K562 (cell line): ENCODE results near the gene ENDOD1. TPM values are rescaled to one million over a fixed set of nuclear protein-coding genes. Genes with fewer than 3 reads are reported as not detected.

Experiments used
- BRD4 ChIP-seq: fragments of 200-600 bp; sonication (generic); IDR thresholded peaks from 2 replicates; pipeline ENCODE4 v1.6.1; 2017; ENCODE audit warnings: inconsistent platforms
- CREBBP ChIP-seq: IDR thresholded peaks from one replicate; pipeline ENCODE4 v1.6.1; 2012; ENCODE audit warnings: low read depth, mild to moderate bottlenecking, control low read depth, inconsistent platforms, low read length
- CXXC5 ChIP-seq: fragments of 250-450 bp; sonication (Bioruptor Pico); IDR thresholded peaks from 2 replicates; pipeline ENCODE4 v1.8.0; 2022; ENCODE audit warnings: inconsistent platforms, mild to moderate bottlenecking, moderate library complexity
- FOXA3 ChIP-seq, 2 experiments: fragments of 450-650 bp in 1 of 2; sonication (generic) in 1 of 2; formaldehyde crosslinking; IDR thresholded peaks in 1 of 2; conservative IDR thresholded peaks in 1 of 2; 2 replicates each; pipeline versions ENCODE4 v1.4.0 to v1.8.0; 2020 to 2022; ENCODE audit warnings: mild to moderate bottlenecking in 2 of 2, missing genetic modification reagents in 1 of 2
- FUS ChIP-seq: fragments of 200-400 bp; formaldehyde crosslinking; optimal IDR thresholded peaks from 2 replicates; pipeline ENCODE3; 2017; ENCODE audit warnings: low read depth, low read length
- L3MBTL2 ChIP-seq: fragments of 450-650 bp; IDR thresholded peaks from 2 replicates; pipeline ENCODE4 v1.6.1; 2016; ENCODE audit warnings: mild to moderate bottlenecking, moderate library complexity
- MAZ ChIP-seq, 2 experiments: fragments of 450-650 bp in 1 of 2; sonication (generic) in 1 of 2; formaldehyde crosslinking; IDR thresholded peaks in 1 of 2; conservative IDR thresholded peaks in 1 of 2; 2 replicates each; pipeline versions ENCODE4 v1.4.0 to v1.5.0; 2020; ENCODE audit warnings: mild to moderate bottlenecking in 1 of 2, missing genetic modification reagents in 1 of 2
- POLR2AphosphoS5 ChIP-seq: IDR thresholded peaks from 2 replicates; pipeline ENCODE4 v1.6.1; 2011; ENCODE audit warnings: mild to moderate bottlenecking, low read depth, low read length, moderate library complexity; ENCODE audit not compliant: control insufficient read depth, insufficient read depth
- SAFB2 ChIP-seq: fragments of 200-400 bp; formaldehyde crosslinking; IDR thresholded peaks from 2 replicates; pipeline ENCODE4 v1.6.1; 2018; ENCODE audit warnings: borderline replicate concordance, low read length, low read depth, moderate library complexity; ENCODE audit not compliant: severe bottlenecking
- TAF9B ChIP-seq: fragments of 450-650 bp; IDR thresholded peaks from 2 replicates; pipeline ENCODE4 v1.6.1; 2018; ENCODE audit warnings: mild to moderate bottlenecking; ENCODE audit not compliant: partially characterized antibody
- YY1 ChIP-seq, 3 experiments: IDR thresholded peaks; 2 replicates each; pipeline ENCODE4 v1.6.1; 2011; ENCODE audit warnings: low read length in 2 of 3, mild to moderate bottlenecking in 2 of 3, moderate library complexity in 2 of 3, borderline replicate concordance in 1 of 3, control low read depth in 1 of 3, low read depth in 1 of 3; ENCODE audit not compliant: insufficient read depth in 3 of 3, insufficient replicate concordance in 2 of 3, control insufficient read depth in 1 of 3, insufficient read length in 1 of 3; ENCODE audit errors: extremely low read depth in 1 of 3
- ZKSCAN3 ChIP-seq: fragments of 250-450 bp; sonication (Bioruptor Pico); IDR thresholded peaks from 2 replicates; pipeline ENCODE4 v1.4.0; 2020
- polyA plus RNA-seq, 8 experiments: library from polyadenylated mRNA; depleted of rRNA in 4 of 8; stranded (reverse) in 5 of 8; unstranded in 3 of 8; fragments of >200 nt; fragmentation: Nextera tagmentation in 2 of 8; fragmentation: Illumina TruSeq in 1 of 8; extraction: Ambion mirVana in 2 of 8; extraction: Trizol in 1 of 8; gene quantifications; 2 replicates each; pipeline versions ENCODE4 v1.2.1 to v1.2.3, GENCODE V29; 2011 to 2014; ENCODE audit warnings: inconsistent platforms in 1 of 8, missing spikeins in 1 of 8
- total RNA-seq, 7 experiments: library from RNA; depleted of rRNA in 6 of 7; stranded (reverse); fragments of >200 nt in 6 of 7; fragmentation: Illumina TruSeq in 2 of 7; extraction: Trizol in 2 of 7; gene quantifications; 2 replicates each; pipeline versions ENCODE4 v1.2.1 to v1.2.3, GENCODE V29; 2011 to 2021; ENCODE audit warnings: low replicate concordance in 1 of 7
- TF ChIP-seq, protein P1 (sequence below): sonication (generic); formaldehyde crosslinking; IDR thresholded peaks from 2 replicates; pipeline ENCODE4 v1.8.0; 2022; ENCODE audit warnings: mild to moderate bottlenecking, missing genetic modification reagents
- TF ChIP-seq, protein P2 (sequence below): fragments of 450-650 bp; IDR thresholded peaks from 2 replicates; pipeline ENCODE4 v1.6.1; 2017; ENCODE audit warnings: antibody characterized with exemption
- TF ChIP-seq, protein P3 (sequence below): fragments of 450-650 bp; formaldehyde crosslinking; IDR thresholded peaks from 2 replicates; pipeline ENCODE4 v1.4.0; 2022; ENCODE audit warnings: missing genetic modification characterization
- TF ChIP-seq, protein P4 (sequence below): fragments of 450-650 bp; formaldehyde crosslinking; IDR thresholded peaks from 2 replicates; pipeline ENCODE4 v1.4.0; 2020; ENCODE audit warnings: mild to moderate bottlenecking, moderate library complexity

The ENDOD1 gene
- total and polyA plus RNA-seq, 9 of the 15 experiments (the other 6 are each of a cell fraction or from before 2014, with no cell fraction given) = 4.2 to 11.8 (median 9.3) TPM

DNA sequence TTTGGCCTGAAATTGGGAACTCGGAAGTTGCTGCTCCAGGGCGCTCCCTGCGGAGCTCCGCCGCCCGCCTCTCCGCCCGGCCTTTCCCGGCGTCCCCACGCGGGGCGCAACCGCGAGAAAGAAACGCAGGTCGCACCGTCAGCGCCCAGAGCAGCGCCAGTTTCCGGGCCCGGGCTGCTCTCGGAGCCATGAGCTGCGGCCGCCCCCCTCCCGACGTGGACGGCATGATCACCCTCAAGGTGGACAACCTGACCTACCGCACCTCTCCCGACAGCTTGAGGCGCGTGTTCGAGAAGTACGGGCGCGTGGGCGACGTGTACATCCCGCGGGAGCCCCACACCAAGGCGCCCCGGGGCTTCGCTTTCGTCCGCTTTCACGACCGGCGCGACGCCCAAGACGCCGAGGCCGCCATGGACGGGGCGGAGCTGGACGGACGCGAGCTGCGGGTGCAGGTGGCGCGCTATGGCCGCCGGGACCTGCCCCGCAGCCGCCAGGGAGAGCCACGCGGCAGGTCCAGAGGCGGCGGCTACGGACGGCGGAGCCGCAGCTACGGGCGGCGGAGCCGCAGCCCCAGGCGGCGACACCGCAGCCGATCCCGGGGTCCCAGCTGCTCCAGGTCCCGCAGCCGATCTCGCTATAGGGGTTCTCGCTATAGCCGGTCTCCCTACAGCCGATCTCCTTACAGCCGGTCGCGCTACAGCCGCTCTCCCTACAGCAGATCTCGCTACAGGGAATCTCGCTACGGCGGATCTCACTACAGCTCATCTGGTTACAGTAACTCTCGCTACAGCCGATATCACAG is 22.4 kb upstream of the ENDOD1 start (continued):
- peak; percentile 72 to 88 (median 87) for TF ChIP-seq YY1 (IDR thresholded peaks at IDR 0.05; ENCODE audit: borderline replicate concordance in 1 of 3, control insufficient read depth in 1 of 3, extremely low read depth in 1 of 3, insufficient read depth in 3 of 3, insufficient read length in 1 of 3, insufficient replicate concordance in 2 of 3, low read depth in 1 of 3, low read length in 2 of 3)
- TF ChIP-seq CREBBP = no peak
- TF ChIP-seq, protein P1, sequence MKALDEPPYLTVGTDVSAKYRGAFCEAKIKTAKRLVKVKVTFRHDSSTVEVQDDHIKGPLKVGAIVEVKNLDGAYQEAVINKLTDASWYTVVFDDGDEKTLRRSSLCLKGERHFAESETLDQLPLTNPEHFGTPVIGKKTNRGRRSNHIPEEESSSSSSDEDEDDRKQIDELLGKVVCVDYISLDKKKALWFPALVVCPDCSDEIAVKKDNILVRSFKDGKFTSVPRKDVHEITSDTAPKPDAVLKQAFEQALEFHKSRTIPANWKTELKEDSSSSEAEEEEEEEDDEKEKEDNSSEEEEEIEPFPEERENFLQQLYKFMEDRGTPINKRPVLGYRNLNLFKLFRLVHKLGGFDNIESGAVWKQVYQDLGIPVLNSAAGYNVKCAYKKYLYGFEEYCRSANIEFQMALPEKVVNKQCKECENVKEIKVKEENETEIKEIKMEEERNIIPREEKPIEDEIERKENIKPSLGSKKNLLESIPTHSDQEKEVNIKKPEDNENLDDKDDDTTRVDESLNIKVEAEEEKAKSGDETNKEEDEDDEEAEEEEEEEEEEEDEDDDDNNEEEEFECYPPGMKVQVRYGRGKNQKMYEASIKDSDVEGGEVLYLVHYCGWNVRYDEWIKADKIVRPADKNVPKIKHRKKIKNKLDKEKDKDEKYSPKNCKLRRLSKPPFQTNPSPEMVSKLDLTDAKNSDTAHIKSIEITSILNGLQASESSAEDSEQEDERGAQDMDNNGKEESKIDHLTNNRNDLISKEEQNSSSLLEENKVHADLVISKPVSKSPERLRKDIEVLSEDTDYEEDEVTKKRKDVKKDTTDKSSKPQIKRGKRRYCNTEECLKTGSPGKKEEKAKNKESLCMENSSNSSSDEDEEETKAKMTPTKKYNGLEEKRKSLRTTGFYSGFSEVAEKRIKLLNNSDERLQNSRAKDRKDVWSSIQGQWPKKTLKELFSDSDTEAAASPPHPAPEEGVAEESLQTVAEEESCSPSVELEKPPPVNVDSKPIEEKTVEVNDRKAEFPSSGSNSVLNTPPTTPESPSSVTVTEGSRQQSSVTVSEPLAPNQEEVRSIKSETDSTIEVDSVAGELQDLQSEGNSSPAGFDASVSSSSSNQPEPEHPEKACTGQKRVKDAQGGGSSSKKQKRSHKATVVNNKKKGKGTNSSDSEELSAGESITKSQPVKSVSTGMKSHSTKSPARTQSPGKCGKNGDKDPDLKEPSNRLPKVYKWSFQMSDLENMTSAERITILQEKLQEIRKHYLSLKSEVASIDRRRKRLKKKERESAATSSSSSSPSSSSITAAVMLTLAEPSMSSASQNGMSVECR (CRISPR knock-in tag) = peak; percentile 79
- peak; percentile 58 to 84; a peak in 3 of 4 replicates for TF ChIP-seq MAZ (CRISPR knock-in tag; conservative IDR thresholded peaks at IDR 0.05 in 1 of 2, IDR thresholded peaks at IDR 0.05 in 1 of 2)
- TF ChIP-seq BRD4 = no peak; the same call in 1 of the 2 replicates
- TF ChIP-seq ZKSCAN3 (CRISPR knock-in tag) = no peak
- TF ChIP-seq, protein P2, sequence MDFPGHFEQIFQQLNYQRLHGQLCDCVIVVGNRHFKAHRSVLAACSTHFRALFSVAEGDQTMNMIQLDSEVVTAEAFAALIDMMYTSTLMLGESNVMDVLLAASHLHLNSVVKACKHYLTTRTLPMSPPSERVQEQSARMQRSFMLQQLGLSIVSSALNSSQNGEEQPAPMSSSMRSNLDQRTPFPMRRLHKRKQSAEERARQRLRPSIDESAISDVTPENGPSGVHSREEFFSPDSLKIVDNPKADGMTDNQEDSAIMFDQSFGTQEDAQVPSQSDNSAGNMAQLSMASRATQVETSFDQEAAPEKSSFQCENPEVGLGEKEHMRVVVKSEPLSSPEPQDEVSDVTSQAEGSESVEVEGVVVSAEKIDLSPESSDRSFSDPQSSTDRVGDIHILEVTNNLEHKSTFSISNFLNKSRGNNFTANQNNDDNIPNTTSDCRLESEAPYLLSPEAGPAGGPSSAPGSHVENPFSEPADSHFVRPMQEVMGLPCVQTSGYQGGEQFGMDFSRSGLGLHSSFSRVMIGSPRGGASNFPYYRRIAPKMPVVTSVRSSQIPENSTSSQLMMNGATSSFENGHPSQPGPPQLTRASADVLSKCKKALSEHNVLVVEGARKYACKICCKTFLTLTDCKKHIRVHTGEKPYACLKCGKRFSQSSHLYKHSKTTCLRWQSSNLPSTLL = no peak
- TF ChIP-seq TAF9B = peak; percentile 76
- peak; percentile 36; the same call in 1 of the 2 replicates for TF ChIP-seq POLR2AphosphoS5
- TF ChIP-seq, protein P3, sequence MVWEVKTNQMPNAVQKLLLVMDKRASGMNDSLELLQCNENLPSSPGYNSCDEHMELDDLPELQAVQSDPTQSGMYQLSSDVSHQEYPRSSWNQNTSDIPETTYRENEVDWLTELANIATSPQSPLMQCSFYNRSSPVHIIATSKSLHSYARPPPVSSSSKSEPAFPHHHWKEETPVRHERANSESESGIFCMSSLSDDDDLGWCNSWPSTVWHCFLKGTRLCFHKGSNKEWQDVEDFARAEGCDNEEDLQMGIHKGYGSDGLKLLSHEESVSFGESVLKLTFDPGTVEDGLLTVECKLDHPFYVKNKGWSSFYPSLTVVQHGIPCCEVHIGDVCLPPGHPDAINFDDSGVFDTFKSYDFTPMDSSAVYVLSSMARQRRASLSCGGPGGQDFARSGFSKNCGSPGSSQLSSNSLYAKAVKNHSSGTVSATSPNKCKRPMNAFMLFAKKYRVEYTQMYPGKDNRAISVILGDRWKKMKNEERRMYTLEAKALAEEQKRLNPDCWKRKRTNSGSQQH (CRISPR knock-in tag) = no peak
- no peak for TF ChIP-seq SAFB2
- peak; percentile 88 for TF ChIP-seq L3MBTL2
- TF ChIP-seq FOXA3 (CRISPR knock-in tag; conservative IDR thresholded peaks at IDR 0.05 in 1 of 2, IDR thresholded peaks at IDR 0.05 in 1 of 2) = no peak
- no peak for TF ChIP-seq FUS
- peak; percentile 89 for TF ChIP-seq CXXC5 (CRISPR knock-in tag)
- TF ChIP-seq, protein P4, sequence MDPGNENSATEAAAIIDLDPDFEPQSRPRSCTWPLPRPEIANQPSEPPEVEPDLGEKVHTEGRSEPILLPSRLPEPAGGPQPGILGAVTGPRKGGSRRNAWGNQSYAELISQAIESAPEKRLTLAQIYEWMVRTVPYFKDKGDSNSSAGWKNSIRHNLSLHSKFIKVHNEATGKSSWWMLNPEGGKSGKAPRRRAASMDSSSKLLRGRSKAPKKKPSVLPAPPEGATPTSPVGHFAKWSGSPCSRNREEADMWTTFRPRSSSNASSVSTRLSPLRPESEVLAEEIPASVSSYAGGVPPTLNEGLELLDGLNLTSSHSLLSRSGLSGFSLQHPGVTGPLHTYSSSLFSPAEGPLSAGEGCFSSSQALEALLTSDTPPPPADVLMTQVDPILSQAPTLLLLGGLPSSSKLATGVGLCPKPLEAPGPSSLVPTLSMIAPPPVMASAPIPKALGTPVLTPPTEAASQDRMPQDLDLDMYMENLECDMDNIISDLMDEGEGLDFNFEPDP (CRISPR knock-in tag) = no peak
